HepG2 (cell line): Measurements from ENCODE around the gene VAMP4. TPM values are rescaled to one million over a fixed set of nuclear protein-coding genes. Genes with fewer than 3 reads are reported as not detected.

Source experiments
- DBP ChIP-seq: sonication (generic); formaldehyde crosslinking; IDR thresholded peaks from 2 replicates; pipeline ENCODE4 v1.4.0; 2020; ENCODE audit warnings: missing genetic modification reagents; ENCODE audit errors: not compliant biosample characterization
- DNMT1 ChIP-seq: sonication (generic); formaldehyde crosslinking; IDR thresholded peaks from 2 replicates; pipeline ENCODE4 v1.5.1; 2020; ENCODE audit warnings: mild to moderate bottlenecking, missing genetic modification reagents
- JDP2 ChIP-seq: sonication (generic); formaldehyde crosslinking; IDR thresholded peaks from 2 replicates; pipeline ENCODE4 v1.8.1; 2022; ENCODE audit warnings: missing genetic modification reagents, borderline replicate concordance
- KMT2A ChIP-seq: sonication (generic); formaldehyde crosslinking; IDR thresholded peaks from 2 replicates; pipeline ENCODE4 v1.4.0; 2020; ENCODE audit warnings: missing genetic modification reagents
- MAZ ChIP-seq, 2 experiments: sonication (generic) in 1 of 2; formaldehyde crosslinking in 1 of 2; IDR thresholded peaks; 2 replicates each; pipeline versions ENCODE4 v1.5.0 to v1.6.1; 2012 to 2020; ENCODE audit warnings: low read depth in 2 of 2, mild to moderate bottlenecking in 2 of 2, borderline replicate concordance in 1 of 2, improper control_type of control experiment in 1 of 2, low read length in 1 of 2, missing genetic modification reagents in 1 of 2, moderate library complexity in 1 of 2
- MTA1 ChIP-seq: sonication (generic); formaldehyde crosslinking; IDR thresholded peaks from 2 replicates; pipeline ENCODE4 v1.4.0; 2020; ENCODE audit warnings: missing genetic modification reagents, mild to moderate bottlenecking, borderline replicate concordance
- MZF1 ChIP-seq: sonication (generic); formaldehyde crosslinking; IDR thresholded peaks from 2 replicates; pipeline ENCODE4 v1.8.1; 2023; ENCODE audit warnings: mild to moderate bottlenecking, missing genetic modification reagents, borderline replicate concordance
- PATZ1 ChIP-seq: sonication (generic); formaldehyde crosslinking; IDR thresholded peaks from 2 replicates; pipeline ENCODE4 v1.4.0; 2020; ENCODE audit warnings: missing genetic modification reagents
- SALL1 ChIP-seq: sonication (generic); formaldehyde crosslinking; IDR thresholded peaks from 2 replicates; pipeline ENCODE4 v1.8.0; 2022; ENCODE audit warnings: mild to moderate bottlenecking, missing genetic modification reagents
- SAP130 ChIP-seq: IDR thresholded peaks from 2 replicates; pipeline ENCODE4 v1.6.1; 2016; ENCODE audit warnings: low read depth
- SOX13 ChIP-seq, 3 experiments: fragments of 450-650 bp in 1 of 3; sonication (generic) in 1 of 3; formaldehyde crosslinking in 1 of 3; IDR thresholded peaks in 2 of 3; conservative IDR thresholded peaks in 1 of 3; 2 replicates each; pipeline versions ENCODE4 v1.5.0 to v1.6.1; 2016 to 2020; ENCODE audit warnings: antibody characterized with exemption in 1 of 3, mild to moderate bottlenecking in 1 of 3, missing compliant biosample characterization in 1 of 3, missing genetic modification reagents in 1 of 3, moderate library complexity in 1 of 3
- SRF ChIP-seq: IDR thresholded peaks from 2 replicates; pipeline ENCODE4 v1.6.1; 2011; ENCODE audit warnings: mild to moderate bottlenecking, low read depth, low read length, moderate library complexity
- THAP9 ChIP-seq: sonication (generic); formaldehyde crosslinking; IDR thresholded peaks from 2 replicates; pipeline ENCODE4; 2020; ENCODE audit warnings: missing genetic modification reagents, mild to moderate bottlenecking, borderline replicate concordance
- ZBTB10 ChIP-seq: sonication (generic); formaldehyde crosslinking; IDR thresholded peaks from 2 replicates; pipeline ENCODE4 v1.4.0; 2020; ENCODE audit warnings: missing genetic modification reagents, borderline replicate concordance
- ZFP1 ChIP-seq: IDR thresholded peaks from 2 replicates; pipeline ENCODE4 v1.6.1; 2016
- ZMYM2 ChIP-seq: sonication (generic); formaldehyde crosslinking; IDR thresholded peaks from 2 replicates; pipeline ENCODE4 v1.8.0; 2022; ENCODE audit warnings: mild to moderate bottlenecking, missing genetic modification reagents
- ZNF3 ChIP-seq: IDR thresholded peaks from 2 replicates; pipeline ENCODE4 v1.7.0; 2017; ENCODE audit warnings: inconsistent platforms
- ZNF605 ChIP-seq: sonication (generic); formaldehyde crosslinking; IDR thresholded peaks from 2 replicates; pipeline ENCODE4 v1.8.0; 2022; ENCODE audit warnings: mild to moderate bottlenecking, missing genetic modification reagents
- ZNF83 ChIP-seq: sonication (generic); formaldehyde crosslinking; IDR thresholded peaks from 2 replicates; pipeline ENCODE4 v1.4.0; 2020; ENCODE audit warnings: missing genetic modification reagents, mild to moderate bottlenecking, borderline replicate concordance
- ZNF878 ChIP-seq: sonication (generic); formaldehyde crosslinking; IDR thresholded peaks from 2 replicates; pipeline ENCODE4 v1.8.1; 2023; ENCODE audit warnings: mild to moderate bottlenecking, missing genetic modification reagents, moderate library complexity
- polyA plus RNA-seq, 8 experiments: library from polyadenylated mRNA; depleted of rRNA in 3 of 8; stranded (reverse) in 7 of 8; unstranded in 1 of 8; fragments of >200 nt; fragmentation: Illumina TruSeq in 4 of 8; extraction: Trizol in 4 of 8; gene quantifications; 2 replicates each; pipeline versions ENCODE4 v1.2.1 to v1.2.3, GENCODE V29; 2011 to 2016; ENCODE audit warnings: low read depth in 4 of 8, missing spikeins in 1 of 8, mixed read lengths in 1 of 8; ENCODE audit not compliant: insufficient read depth in 1 of 8
- total RNA-seq, 5 experiments: library from RNA; depleted of rRNA; stranded (reverse); fragments of >200 nt; fragmentation: Illumina TruSeq; extraction: Trizol; gene quantifications; 2 replicates each; pipeline ENCODE4 v1.2.3, GENCODE V29; 2016; ENCODE audit warnings: low read depth in 1 of 5

Gene VAMP4
- total and polyA plus RNA-seq, 2 of the 13 experiments (the other 11 are each of a cell fraction or from before 2014, with no cell fraction given): 1.4 to 2.0 TPM

- TF ChIP-seq PATZ1 (peak; percentile 38), SRF (peak; percentile 85), ZBTB10 (CRISPR knock-in tag) (no peak), MZF1 (no peak), ZNF605 (CRISPR knock-in tag) (peak; percentile 77), ZNF878 (no peak), DBP (CRISPR knock-in tag) (no peak), ZNF83 (CRISPR knock-in tag) (no peak), SALL1 (CRISPR knock-in tag) (peak; percentile 77), MTA1 (CRISPR knock-in tag) (0 out of 2 replicates have a peak, but pooled peaks have one; percentile 47), SOX13 (IDR thresholded peaks at IDR 0.05) (no peak), SOX13 (CRISPR knock-in tag; conservative IDR thresholded peaks at IDR 0.05 in 1 of 2, IDR thresholded peaks at IDR 0.05 in 1 of 2) (no peak), KMT2A (CRISPR knock-in tag) (peak; percentile 84; the same call in 1 of the 2 replicates), ZMYM2 (CRISPR knock-in tag) (peak; percentile 49; the same call in 1 of the 2 replicates), ZFP1 (CRISPR knock-in tag) (no peak), SAP130 (peak; percentile 90), MAZ (IDR thresholded peaks at IDR 0.05; ENCODE audit: borderline replicate concordance, low read depth, low read length) (peak; percentile 49; the same call in 1 of the 2 replicates), MAZ (CRISPR knock-in tag; IDR thresholded peaks at IDR 0.05; ENCODE audit: low read depth) (peak; percentile 77), JDP2 (CRISPR knock-in tag) (no peak), ZNF3 (CRISPR knock-in tag) (no peak), THAP9 (peak; percentile 90; the same call in 1 of the 2 replicates), DNMT1 (no peak)
These were observed 39.5 kb upstream of the VAMP4 start, which contains the start of gene METTL13 (continued) for GRCh38 chr1:171781176-171781875.
